K562 (cell line): Measurements from ENCODE around the gene OR9A2. TPM values are rescaled to one million over a fixed set of nuclear protein-coding genes. Genes with fewer than 3 reads are reported as not detected.

Experiments
- ATAC-seq: fragments of 200-7000 bp; cut with Tn5 transposase; 3 replicates; pipeline ENCODE4 v1.9.1; 2020; ENCODE audit warnings: moderate library complexity
- BruUV-seq: library from RNA; stranded (reverse); fragments of 400-500 nt; replicated peaks from 2 replicates; lab custom pipeline; 2021; lab: Mats Ljungman, UMichigan
- CTCF ChIA-PET: fragments of 300-600 bp; formaldehyde crosslinking; extraction: SDS; loops from one replicate; lab custom pipeline; 2021; ENCODE audit warnings: low intra/inter-chr PET ratio; lab: Yijun Ruan, JAX
- POLR2A ChIA-PET: fragments of 300-600, 350-650 bp; sonication (Branson Sonifier 250); formaldehyde crosslinking; extraction: SDS; loops from one replicate; lab custom pipeline; 2021; ENCODE audit warnings: antibody characterized with exemption, inconsistent platforms; lab: Yijun Ruan, JAX
- DNase-seq, 4 experiments: peaks; one replicate each; pipeline versions ENCODE4 v3.0.0 to v3.0.0-alpha.2; 2011 to 2018; ENCODE audit warnings: low spot score in 3 of 4, mixed read lengths in 3 of 4; ENCODE audit errors: extremely low read depth in 1 of 4
- FAIRE-seq: peaks from 2 replicates; lab custom pipeline; 2011; peaks lifted over from hg19 to GRCh38; lab: Jason Lieb, UNC
- H2AFZ ChIP-seq: 2 replicates; pipeline ENCODE4 v1.6.0; 2011; ENCODE audit warnings: low read depth, low read length, control low read depth, inconsistent platforms
- H3K27ac ChIP-seq: fragments of 200-600 bp; 3 replicates; pipeline ENCODE4 v1.8.0; 2011; ENCODE audit warnings: low read depth, mild to moderate bottlenecking, control low read depth, inconsistent platforms, low read length, moderate library complexity, mixed read lengths; ENCODE audit errors: extremely low read depth
- H3K27me3 ChIP-seq, 2 experiments: fragments of 300-600 bp in 1 of 2; 2 replicates in 1 of 2; 3 replicates in 1 of 2; pipeline versions ENCODE4 v1.6.0 to v1.8.0; 2011; ENCODE audit warnings: inconsistent platforms in 2 of 2, low read length in 2 of 2, mild to moderate bottlenecking in 1 of 2, mixed read lengths in 1 of 2, moderate library complexity in 1 of 2; ENCODE audit not compliant: control insufficient read depth in 2 of 2, insufficient read depth in 2 of 2
- H3K36me3 ChIP-seq: fragments of 300-600 bp; 3 replicates; pipeline ENCODE4 v1.8.0; 2011; ENCODE audit warnings: mild to moderate bottlenecking, low read length, inconsistent platforms; ENCODE audit not compliant: control insufficient read depth, insufficient read depth
- H3K4me1 ChIP-seq, 2 experiments: fragments of 200-600 bp in 1 of 2; replicated peaks in 1 of 2; 2 replicates in 1 of 2; 3 replicates in 1 of 2; pipeline versions ENCODE4 v1.5.1 to v1.8.0; 2011; ENCODE audit warnings: inconsistent platforms in 2 of 2, low read length in 2 of 2, mild to moderate bottlenecking in 1 of 2, mixed read lengths in 1 of 2, moderate library complexity in 1 of 2; ENCODE audit not compliant: control insufficient read depth in 2 of 2, insufficient read depth in 2 of 2
- H3K4me2 ChIP-seq: 2 replicates; pipeline ENCODE4 v1.6.1; 2011; ENCODE audit warnings: low read length, control low read depth, inconsistent platforms, mixed read lengths; ENCODE audit not compliant: insufficient read depth
- H3K4me3 ChIP-seq: fragments of 200-600 bp; sonication (generic), shearing (Covaris generic); 2 replicates; pipeline ENCODE4 v1.5.1; 2016; ENCODE audit warnings: control low read depth, inconsistent platforms
- H3K79me2 ChIP-seq: fragments of 200-600 bp; 3 replicates; pipeline ENCODE4 v1.8.0; 2011; ENCODE audit warnings: low read length, inconsistent platforms; ENCODE audit not compliant: control insufficient read depth, insufficient read depth
- H3K9ac ChIP-seq, 2 experiments: 2 replicates each; pipeline versions ENCODE4 v1.6.0 to v1.6.1; 2011; ENCODE audit warnings: low read depth in 2 of 2, low read length in 2 of 2, control low read depth in 1 of 2, inconsistent platforms in 1 of 2, mild to moderate bottlenecking in 1 of 2, mixed read lengths in 1 of 2; ENCODE audit not compliant: insufficient read depth in 1 of 2
- H3K9me1 ChIP-seq: one replicate; pipeline ENCODE4 v1.6.0; 2011; ENCODE audit warnings: inconsistent platforms, mild to moderate bottlenecking, low read length, moderate library complexity; ENCODE audit not compliant: control insufficient read depth, insufficient read depth
- H3K9me3 ChIP-seq: replicated peaks from 2 replicates; pipeline ENCODE4 v1.5.1; 2011; ENCODE audit warnings: low read depth, low read length, inconsistent platforms; ENCODE audit not compliant: control insufficient read depth, insufficient read depth
- H4K20me1 ChIP-seq: replicated peaks from 2 replicates; pipeline ENCODE4 v1.6.1; 2011; ENCODE audit warnings: low read length, inconsistent platforms, mixed read lengths; ENCODE audit not compliant: control insufficient read depth, insufficient read depth
- CCNT2 ChIP-seq: IDR thresholded peaks from 2 replicates; pipeline ENCODE4 v1.6.1; 2011; ENCODE audit warnings: borderline replicate concordance, low read depth, mild to moderate bottlenecking, moderate library complexity, mixed read lengths, low read length; ENCODE audit not compliant: insufficient read length; ENCODE audit errors: extremely low read depth
- HOXB6 ChIP-seq: fragments of 250-450 bp; sonication (Bioruptor Pico); IDR thresholded peaks from 2 replicates; pipeline ENCODE4 v1.5.1; 2022; ENCODE audit warnings: mild to moderate bottlenecking, borderline replicate concordance
- IRF1 ChIP-seq: sonication (generic); formaldehyde crosslinking; IDR thresholded peaks from 2 replicates; pipeline ENCODE4 v1.8.0; 2022; ENCODE audit warnings: missing genetic modification reagents, mild to moderate bottlenecking, borderline replicate concordance
- NEUROD1 ChIP-seq: fragments of 150-350 bp; IDR thresholded peaks from 2 replicates; pipeline ENCODE4 v1.6.1; 2014; ENCODE audit warnings: borderline replicate concordance, low read length, low read depth; ENCODE audit not compliant: partially characterized antibody
- PHF20 ChIP-seq: fragments of 450-650 bp; IDR thresholded peaks from 2 replicates; pipeline ENCODE4 v1.6.1; 2018; ENCODE audit not compliant: partially characterized antibody
- SFPQ ChIP-seq: fragments of 200-400 bp; formaldehyde crosslinking; IDR thresholded peaks from 2 replicates; pipeline ENCODE4 v1.6.1; 2017; ENCODE audit warnings: mild to moderate bottlenecking, low read depth, low read length, moderate library complexity
- THRB ChIP-seq: fragments of 450-650 bp; formaldehyde crosslinking; conservative IDR thresholded peaks from 2 replicates; pipeline ENCODE4 v1.4.0; 2022; ENCODE audit warnings: mild to moderate bottlenecking, missing genetic modification characterization
- ZNF140 ChIP-seq: fragments of 250-450 bp; sonication (Bioruptor Pico); IDR thresholded peaks from 2 replicates; pipeline ENCODE4 v1.8.0; 2021; ENCODE audit warnings: moderate library complexity, mild to moderate bottlenecking, inconsistent platforms
- WGBS: fragments of 100-300 bp; shearing (Covaris generic); methylation state at CpG from one replicate; pipeline ENCODE4 v1.1.6; 2016; ENCODE audit warnings: low coverage, mixed read lengths; ENCODE audit not compliant: insufficient coverage; ENCODE audit errors: missing lambda C conversion rate; 5-methylcytosine and 5-hydroxymethylcytosine counted together
- in situ Hi-C: fragments of 300-500 bp; cut with MboI; formaldehyde crosslinking; loops from 4 replicates; pipeline ENCODE4 v1.15.0; 2018; ENCODE audit warnings: inconsistent platforms, mixed read lengths
- intact Hi-C: fragments of 100-400 bp; cut with micrococcal nuclease; formaldehyde crosslinking; loops from 2 replicates; pipeline ENCODE4 v1.14.2; 2022
- polyA plus RNA-seq, 8 experiments: library from polyadenylated mRNA; depleted of rRNA in 4 of 8; stranded (reverse) in 5 of 8; unstranded in 3 of 8; fragments of >200 nt; fragmentation: Nextera tagmentation in 2 of 8; fragmentation: Illumina TruSeq in 1 of 8; extraction: Ambion mirVana in 2 of 8; extraction: Trizol in 1 of 8; gene quantifications; 2 replicates each; pipeline versions ENCODE4 v1.2.1 to v1.2.3, GENCODE V29; 2011 to 2014; ENCODE audit warnings: inconsistent platforms in 1 of 8, missing spikeins in 1 of 8
- total RNA-seq, 7 experiments: library from RNA; depleted of rRNA in 6 of 7; stranded (reverse); fragments of >200 nt in 6 of 7; fragmentation: Illumina TruSeq in 2 of 7; extraction: Trizol in 2 of 7; gene quantifications; 2 replicates each; pipeline versions ENCODE4 v1.2.1 to v1.2.3, GENCODE V29; 2011 to 2021; ENCODE audit warnings: low replicate concordance in 1 of 7

The OR9A2 gene
- total and polyA plus RNA-seq, 9 of the 15 experiments (the other 6 are each of a cell fraction or from before 2014, with no cell fraction given) = not detected

- intact Hi-C loops = no loop called here
- in situ Hi-C loops = no loop called here
- no peak for TF ChIP-seq IRF1 (CRISPR knock-in tag)
- no peak for TF ChIP-seq HOXB6 (CRISPR knock-in tag)
- TF ChIP-seq ZNF140 = no peak
- TF ChIP-seq CCNT2 = no peak
- no peak for TF ChIP-seq NEUROD1
- no peak for TF ChIP-seq SFPQ
- no peak for TF ChIP-seq PHF20
- TF ChIP-seq THRB = no peak
- WGBS = 0% methylated on average over 3 of the region's 3 CpGs
- Histone ChIP-seq H3K9me3 (no peaks in the 10 kb centered on the region), H3K27me3 (0 out of 5 replicates have a peak, but pooled peaks cover 0 to 7% of the 10 kb centered on the region in 2 experiments), H3K9ac (no peak overlapping the region), H4K20me1 (no peaks in the 10 kb centered on the region), H3K4me2 (no peak overlapping the region), H3K9me1 (no peaks in the 10 kb centered on the region), H2AFZ (no peak overlapping the region), H3K4me1 (no peaks in the 10 kb centered on the region), H3K27ac (no peak overlapping the region), H3K36me3 (no peaks in the 10 kb centered on the region), H3K79me2 (no peaks in the 10 kb centered on the region), H3K4me3 (no peak overlapping the region)
- ATAC-seq (no peak), DNase-seq (no peak), FAIRE-seq (no peak)
- POLR2A ChIA-PET = no interaction called here
- no TSS peak for BruUV-seq
- CTCF ChIA-PET = no interaction called here
Observed at GRCh38 chr7:143073556-143073955, 46.6 kb upstream of the OR9A2 start.
